Activated effector memory CD4-positive, alpha-beta T cell treated with Interleukin-2 at 50 U/mL for 16 hours (primary cell): Measurements from ENCODE around the gene NRG2.

Experiments
- DNase-seq: peaks from one replicate; pipeline ENCODE4 v3.0.0-alpha.2; 2020

The NRG2 gene

DNA sequence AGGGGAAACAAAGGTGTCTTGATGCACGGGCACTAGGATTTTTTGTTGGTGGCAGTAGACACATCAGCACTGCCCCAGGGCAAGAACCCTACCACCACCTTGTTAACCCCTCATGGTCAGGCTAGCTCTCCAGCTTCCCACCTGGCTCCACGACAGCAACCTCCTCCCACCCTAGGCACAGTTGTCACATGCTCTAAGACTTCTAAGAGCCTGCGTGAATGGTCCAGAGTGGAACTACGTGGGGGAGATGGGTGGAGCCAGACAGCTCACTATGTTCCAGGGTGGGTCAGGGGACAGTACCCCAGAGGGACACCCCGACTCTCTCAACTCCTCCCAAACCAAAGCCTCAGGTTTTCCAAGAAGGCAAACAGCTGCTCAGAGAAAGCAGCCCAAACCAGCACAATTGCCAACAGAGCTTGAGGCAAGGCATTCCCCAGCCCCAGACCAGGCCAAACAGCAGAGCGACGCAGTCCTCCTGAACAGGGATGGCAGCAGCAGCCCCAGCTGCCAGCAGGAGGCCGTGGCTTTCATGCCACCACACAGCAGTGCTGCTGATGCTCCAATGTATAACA lies 78.0 kb downstream of the NRG2 start:
- DNase-seq = no peak

DNA sequence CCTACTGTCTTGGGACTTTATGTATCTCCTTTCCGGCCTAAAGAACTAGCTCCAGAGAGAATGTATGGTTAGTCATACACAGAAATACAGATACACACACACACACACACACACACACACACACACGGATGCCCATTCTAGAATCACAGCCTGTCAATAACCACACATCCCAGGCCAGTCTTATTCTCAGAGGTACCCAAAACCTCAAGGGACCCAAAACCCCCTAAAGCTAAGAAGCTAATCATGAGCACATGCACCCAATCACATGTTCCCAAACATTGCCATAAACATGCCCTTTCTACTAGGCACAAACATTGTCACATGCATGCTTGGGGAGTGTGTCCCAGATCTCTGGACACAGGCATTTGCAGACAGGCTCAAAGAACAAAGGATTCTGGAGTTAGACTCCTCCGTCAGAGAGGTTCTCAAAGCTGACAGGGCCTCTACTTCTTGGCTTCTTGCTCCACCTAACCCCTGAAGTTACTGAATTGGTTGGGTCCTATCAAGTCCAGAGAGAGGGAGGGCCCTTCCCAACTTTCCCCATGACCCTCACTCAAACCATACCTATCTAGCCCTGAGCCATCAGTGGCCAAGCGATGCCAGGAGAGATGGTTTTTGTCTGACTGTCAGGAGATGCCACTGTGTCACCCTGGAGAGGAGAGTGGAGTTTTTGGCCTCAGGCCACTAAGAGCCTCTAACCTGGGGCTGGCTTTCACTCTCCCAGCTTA lies 78.7 kb downstream of the NRG2 start:
- DNase-seq = no peak

DNA sequence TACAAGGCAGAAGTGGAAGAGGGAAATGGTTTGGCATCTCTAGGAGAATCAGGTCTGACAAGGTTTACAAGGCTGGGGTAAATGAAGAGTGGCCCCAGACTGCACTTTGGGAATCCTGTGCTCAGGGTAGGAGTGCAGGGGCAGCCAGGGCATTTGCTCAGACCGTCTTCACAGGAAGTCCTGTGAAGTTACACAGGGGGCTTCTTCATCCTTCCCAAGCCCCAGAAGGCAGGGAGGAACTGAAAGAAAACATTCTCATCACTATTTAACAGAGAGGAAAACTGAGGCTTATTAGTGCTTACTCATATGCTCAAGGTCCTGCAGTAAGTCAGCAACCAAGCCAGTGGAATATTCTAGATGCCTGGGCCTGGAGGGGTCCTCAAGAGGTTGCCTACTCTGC lies 80.7 kb downstream of the NRG2 start:
- no peak for DNase-seq

DNA sequence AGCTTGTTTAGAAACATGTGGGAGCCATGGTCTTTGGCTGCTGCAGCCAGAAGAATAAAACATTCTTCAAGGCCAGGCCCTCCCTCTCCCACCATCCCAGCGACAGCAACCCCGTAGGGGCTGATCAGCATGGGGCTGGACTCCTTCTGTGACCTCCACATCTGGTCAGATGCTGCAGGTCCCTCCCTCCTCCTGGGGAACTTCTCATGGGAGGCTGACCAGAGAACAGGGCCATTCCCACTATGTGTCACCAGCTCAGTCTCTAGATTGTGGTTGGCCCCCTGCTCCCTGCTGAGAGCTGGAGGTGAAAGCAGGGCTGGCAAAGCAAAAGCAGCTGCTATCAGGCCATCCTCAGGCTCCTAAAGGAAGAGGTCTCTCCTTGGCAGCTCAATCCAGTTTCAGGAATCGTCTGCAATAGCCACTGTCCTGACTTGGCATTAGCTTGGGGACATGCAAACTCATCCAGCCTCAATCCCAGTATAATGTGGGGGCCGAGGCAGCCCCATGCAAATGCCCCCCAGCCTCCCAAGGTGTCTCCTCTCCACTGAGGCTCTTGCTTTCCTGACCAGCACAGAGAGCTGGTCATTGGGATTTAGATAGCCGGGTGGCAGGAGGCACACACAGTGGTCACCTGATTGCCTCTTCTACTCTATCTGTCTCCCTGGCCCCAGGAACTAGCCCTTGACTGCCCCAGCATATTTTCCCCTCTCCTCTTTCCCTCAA lies 81.5 kb downstream of the NRG2 start:
- no peak for DNase-seq

DNA sequence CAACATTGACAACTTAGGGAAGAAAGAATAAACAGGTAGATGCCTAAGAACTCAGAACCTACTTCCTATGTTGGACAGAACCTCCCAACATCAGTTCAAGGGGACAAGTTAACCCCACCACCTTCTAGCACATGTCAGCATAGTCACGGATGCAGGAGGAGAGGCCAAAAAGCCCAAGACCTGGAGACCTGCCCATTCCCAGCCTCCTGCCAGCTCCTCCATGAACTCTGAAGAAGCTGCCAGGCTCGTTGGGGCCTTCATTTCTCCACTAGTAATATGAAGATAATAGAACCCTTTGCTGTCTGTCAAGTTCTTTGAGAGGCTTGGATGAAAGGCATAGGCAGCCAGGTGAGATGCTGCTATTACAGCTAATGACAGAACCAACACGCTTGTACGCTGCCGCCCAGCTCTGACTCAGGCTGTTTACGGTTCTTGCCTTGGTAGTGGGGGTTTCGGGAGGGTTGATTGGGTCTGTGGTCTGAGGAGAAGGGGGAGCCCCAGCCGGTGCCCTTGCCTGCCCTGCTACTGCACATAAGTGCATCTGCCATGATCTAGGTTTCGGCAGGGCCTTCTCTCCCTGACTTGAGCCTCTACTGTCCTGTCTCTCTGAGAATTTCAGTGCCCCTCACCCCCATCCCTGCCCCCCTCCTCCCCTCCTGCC lies 82.2 kb downstream of the NRG2 start:
- no peak for DNase-seq

DNA sequence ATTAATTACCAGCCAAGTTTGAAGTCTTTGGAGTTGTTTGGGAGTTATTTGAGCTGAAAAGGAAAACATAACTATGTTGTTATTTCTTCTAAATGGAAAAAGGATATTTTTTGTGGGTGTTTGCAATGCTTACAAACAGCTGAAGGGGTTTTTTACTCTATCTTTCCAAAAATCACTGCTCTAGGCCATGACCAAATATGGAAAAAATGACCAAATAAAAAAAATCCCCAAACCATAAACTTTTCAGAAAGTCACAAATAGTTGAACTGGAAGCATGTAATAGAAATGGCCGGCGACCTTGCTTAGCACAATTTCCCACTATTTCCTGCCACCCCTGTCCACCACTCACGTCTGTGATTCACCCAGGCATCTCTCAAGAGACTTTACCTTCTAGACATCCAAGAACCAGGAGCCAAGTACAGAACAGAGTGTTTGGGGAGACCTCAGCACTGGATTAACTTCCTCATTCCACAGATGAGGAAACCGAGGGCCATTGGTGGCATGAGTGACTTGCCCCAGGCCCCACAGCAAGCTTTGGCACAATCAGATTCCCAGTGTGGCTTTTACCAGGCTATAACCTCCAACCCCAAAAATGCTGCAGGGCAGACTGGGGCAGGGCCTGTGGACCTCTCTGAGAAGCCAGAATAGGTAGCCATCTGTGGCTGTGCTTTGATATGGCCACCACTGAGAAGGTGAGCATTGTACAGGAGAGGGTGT lies 84.5 kb downstream of the NRG2 start:
- DNase-seq = no peak

DNA sequence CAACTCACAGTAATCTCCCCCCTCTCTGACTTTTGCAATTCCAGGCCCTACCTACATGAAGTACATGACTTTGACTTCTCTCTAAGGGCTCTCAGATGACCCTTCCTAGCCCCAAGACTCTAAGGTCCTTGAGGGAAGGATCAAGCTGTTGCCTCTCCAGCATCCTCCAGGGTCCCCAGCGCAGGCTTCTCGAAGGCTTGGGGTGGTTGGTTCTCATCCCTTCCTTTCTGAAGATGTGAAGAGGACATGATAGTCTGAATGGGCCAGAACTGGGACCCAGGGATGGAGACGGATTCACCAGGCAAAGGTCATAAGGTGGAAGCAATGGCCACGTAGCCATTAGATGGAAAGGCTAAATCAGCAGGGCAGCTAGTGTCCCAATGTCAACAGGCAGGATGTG lies 86.8 kb downstream of the NRG2 start:
- DNase-seq = no peak

DNA sequence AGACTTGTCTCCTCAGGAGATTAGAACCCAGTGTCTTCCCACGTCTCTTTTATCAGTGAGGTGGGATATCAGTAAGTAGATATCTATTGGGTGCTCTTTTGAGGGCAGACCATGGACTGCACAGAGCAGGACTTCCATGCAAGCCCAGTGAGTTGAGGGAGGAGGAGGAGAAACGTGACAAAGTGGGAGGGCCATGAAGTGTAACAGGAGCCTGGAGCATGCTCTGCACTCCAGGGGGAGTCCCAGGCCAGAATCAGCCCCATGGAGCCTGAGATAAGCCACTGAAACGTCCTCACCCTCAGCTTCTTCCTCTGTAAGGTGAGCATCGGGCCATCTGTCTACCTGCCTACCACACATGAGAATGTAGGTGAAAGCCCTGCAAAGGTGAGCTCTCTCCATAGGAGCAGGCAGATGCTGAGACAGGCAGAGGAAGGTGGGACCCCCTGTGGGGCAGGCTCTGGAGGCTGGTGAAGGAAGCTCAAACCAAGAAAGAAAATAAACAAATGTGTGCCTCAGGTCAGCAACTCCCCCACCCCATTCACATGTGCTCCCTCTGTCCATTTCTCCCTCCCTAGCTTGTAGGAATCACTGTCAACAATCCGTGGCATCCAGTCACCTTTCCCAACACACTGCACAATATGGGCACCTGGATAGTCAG lies 87.4 kb downstream of the NRG2 start:
- DNase-seq = no peak

DNA sequence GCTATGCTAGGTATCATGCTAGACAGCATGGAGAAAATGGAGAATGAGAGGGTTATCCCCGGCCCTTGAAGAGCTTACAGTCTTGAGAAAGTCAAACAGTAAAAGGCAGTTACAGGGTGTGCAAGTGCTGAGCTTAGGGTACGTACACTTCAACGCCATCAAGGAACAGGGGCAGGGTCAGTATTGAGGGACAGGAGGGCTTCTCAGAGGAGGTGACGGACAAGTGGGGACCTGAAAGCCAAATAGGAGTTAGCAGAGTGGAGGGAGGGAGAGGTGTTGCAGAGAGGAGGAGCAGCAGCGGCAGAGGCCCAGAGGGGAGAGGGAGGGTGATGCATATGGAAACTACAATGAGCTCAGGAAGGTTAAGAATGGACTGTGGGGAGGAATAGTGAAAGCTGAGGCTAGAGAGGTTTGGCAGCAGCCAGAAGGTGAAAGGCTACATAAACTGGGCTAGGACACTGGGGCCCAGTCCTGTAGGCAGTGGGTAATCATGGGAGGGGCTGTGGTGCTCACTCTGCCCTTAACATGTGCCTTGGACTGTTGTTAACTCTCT lies 88.0 kb downstream of the NRG2 start:
- no peak for DNase-seq

DNA sequence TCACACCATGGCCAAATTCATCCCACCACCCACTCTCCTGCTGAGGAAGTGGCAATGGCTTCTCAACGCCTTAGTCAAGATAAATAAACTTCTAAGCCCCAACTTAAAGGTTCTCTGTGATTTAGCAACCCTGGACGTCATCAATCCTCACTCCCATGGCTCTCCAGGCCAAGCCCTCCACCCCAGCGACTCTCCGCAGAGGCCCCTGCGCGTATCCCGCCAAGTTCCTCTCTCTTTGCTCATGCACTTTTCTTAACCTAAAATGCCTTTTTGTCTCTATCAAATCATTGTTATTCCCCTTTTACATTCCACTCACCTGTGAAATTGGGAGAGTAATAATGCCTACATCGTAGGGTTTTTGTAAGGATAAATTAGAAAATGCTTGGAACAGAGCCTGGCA lies 88.6 kb downstream of the NRG2 start:
- no peak for DNase-seq

DNA sequence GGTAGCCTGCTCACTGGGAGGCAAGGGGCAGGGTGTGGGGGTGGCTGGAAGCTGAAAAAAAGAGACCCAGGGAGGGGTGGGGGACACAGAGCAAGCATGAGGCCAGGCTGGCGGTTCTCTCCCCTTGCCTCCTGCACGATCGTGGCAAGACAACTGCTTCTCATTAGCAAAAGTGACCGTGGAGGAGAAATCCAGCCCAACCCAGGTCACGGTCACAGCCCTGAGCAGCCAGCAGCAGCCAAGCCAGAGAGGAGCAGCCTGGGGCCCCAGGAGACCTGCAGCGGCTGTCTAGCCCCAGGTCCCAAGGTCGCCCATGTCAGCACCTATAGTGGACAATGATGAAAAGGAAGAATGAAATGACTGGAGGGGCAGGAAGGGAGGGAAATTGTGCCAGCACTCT lies 89.1 kb downstream of the NRG2 start:
- DNase-seq = no peak

DNA sequence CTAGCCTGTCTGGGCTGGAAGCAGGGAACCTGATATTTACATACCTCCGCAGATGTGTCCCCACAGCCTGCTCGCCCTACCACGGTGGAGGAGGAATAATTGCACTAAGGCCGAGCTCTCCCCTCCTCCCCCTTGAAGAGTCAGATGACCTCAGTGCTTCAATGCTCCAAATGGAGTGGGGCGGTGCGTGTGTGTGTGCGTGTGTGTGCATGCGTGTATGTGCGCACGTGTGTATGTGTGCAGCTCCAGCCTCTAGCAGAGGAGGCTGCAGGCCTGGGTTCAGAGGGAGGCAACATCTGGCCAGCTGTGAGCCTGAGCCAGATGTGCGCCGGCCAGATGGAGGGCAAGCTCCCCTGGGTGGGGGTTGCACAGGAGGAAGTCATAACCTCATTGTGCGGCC lies 90.5 kb downstream of the NRG2 start:
- DNase-seq = no peak

DNA sequence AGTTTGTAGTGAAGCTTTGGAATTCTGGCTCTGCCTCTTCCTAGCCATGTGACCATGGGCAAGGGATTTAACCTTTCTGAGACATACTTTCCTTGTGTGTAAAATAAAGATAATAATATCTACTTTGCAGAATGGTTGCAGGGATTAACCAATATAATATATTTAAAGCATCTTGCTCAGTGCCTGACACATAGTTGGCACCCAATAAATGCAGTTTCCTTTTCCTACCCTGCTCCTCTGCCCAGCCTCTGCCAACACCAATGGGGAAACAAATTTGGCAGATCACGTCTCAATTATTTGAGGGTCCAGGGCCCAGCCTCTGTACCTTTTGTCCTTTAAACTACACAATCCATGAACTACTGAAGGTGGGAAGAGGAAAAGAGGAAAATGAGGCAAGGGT lies 91.1 kb downstream of the NRG2 start:
- no peak for DNase-seq

DNA sequence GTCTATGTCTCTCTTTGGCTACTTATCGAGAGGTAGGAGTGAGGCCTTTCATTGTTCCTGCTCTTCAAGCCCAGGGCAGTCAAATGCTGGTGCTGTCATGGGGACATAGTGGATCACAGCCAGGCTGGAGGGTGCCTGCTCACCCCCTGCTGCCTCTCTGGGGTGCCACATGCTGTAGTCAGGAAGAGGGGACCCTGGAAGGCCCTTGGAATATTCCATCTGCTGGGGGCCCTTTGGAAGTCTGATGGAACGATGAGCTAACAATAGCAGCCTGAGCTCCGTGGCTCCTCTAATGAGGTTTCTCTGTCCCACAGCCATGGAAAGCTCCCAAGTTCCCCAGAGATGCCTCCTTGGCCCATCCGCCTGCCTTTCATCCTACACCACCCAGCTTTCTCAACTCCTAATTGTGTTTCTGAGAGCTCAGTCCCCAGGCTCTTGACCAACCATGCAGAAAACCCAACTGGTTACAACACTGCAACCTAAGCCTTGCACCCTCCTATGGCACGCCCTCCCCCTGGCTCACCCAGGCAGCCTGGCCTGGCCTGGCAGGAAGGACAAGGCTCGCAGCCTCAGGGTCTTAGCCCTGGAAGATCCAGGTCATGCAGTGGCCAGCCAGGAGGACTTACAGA lies 91.7 kb downstream of the NRG2 start:
- no peak for DNase-seq

DNA sequence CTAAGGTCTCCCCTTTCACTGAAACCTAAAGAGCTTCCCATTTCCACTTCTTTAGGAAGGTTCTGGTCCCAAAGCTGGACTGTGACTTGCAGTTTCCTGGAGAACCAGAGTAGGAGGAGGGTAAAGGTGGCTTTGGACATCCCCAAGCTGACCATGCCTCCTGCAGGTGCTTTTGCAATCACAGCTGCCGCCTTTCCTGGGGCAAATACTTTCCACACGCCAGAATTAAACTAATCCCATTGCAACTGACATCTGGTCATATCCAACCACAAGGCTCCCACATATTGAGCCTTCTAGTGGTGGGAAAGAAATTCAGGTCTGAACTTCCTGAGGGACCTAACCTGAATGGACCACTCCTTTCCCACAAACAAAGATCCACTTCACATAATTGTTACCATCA lies 92.7 kb downstream of the NRG2 start:
- DNase-seq = no peak

DNA sequence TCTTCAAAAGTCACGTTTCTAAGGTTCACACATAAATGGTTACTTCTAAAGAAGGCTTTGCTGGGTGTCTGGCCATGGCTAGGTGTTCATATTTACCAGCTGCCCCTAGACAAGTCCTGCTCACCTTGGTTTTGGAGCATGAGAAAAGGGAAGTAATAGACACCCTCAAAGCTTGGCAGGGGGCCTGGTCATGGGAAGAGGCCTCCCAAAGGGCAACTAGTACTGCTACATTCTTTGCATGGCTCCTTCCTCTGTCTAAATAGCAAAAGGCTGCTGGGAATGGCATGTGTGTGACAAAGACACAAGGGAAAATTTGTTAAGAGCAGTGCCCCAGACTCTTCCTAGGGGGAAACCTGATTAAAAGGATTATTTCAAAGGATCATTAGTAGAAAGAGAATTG lies 93.4 kb downstream of the NRG2 start:
- DNase-seq = no peak

DNA sequence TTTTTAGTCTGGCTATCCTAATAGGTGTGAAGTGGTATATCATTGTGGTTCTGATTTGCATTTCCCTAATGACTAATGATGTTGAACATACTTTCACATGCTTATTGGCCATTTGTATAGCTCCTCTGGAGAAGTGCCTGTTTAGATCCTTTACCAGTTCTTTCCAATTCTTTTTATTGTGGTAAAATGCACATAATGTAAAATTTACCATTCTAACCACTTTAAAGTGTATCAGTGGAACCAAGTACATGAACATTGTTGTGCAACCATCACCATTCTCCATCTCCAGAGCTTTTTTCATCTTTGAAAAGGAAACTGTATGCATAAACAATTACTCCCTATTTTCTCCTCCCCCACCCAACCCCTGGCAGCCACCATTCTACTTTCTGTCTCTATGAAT lies 95.4 kb downstream of the NRG2 start:
- DNase-seq = no peak

DNA sequence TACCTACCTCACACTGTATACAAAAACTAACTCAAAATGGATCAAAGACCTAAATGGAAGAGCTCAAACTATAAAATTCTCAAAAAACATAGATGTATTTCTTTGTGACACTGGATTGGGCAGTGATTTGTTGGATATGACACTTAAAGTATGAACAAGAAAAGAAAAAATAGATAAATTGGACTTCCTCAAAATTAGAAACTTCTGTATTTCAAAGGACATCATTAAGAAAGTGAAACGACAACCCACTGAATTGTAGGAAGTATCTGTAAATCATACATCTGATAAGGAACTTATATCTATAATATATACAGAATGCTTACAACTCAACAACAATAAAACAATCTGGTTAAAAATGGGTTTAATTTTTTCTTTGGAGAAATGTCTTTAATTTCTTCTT lies 96.7 kb downstream of the NRG2 start:
- DNase-seq = no peak

DNA sequence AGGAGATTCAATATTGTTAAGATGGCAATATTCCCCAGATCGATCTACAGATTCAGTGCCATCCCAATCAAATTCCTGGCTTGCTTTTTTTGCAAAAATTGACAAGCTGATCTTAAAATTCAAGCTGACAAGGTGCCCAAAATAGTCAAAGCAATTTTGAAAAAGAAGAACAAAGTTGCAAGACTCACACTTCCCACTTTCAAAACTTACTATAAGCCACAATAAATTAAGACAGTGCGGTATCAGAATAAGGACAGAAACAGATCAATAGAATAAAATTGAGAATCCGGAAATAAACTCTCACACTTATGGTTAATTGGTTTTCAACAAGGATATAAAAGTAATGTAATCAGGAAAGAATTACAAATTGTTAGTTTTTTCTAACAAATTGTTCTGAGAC lies 97.1 kb downstream of the NRG2 start:
- DNase-seq = no peak

DNA sequence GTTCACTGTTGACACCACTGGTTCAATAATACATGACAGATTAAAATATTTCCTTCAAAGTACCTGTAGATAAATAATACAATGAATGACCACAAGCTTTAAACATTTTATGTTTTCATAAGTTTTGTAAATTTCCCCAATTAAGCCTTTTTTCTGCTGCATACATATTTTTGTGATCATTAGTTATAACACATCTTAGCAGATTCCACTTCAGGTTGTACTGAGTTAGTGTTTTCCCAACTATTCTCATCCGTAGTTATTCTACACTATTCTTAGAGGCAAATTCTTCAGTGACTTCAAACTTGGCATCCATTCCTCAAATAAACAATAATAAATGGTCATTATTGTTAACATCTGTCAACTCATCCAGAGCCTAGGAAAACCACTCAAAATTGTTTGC lies 100.9 kb downstream of the NRG2 start:
- DNase-seq = no peak

DNA sequence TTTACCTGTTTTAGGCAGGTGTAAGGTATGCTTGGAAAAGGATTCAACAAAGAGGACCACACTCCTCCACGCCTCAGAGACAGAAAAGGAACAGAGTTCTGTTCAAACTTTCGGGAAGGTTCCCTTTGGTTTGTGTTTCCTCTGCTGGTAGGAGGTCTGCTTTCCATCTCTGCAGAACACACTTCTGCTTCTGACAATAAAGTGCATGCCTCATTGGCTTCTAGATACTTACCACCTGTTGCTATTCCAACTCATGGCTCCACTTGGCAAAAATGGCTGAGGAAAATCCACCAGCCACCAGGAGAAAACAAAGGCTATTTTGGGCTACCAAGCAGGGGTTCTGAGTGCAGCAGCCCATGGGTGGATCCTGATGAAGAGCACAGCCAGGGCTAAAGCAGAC lies 112.7 kb downstream of the NRG2 start:
- DNase-seq = no peak
